ENCODE results near the gene SPO11. TPM values are rescaled to one million over a fixed set of nuclear protein-coding genes. Genes with fewer than 3 reads are reported as not detected.

The SPO11 gene
- total RNA-seq, 3 donors from 2014 or later = not detected

- H3K36me3 ChIP-seq = no peaks in the 10 kb centered on the region
- no peaks in the 10 kb centered on the region for H3K9me3 ChIP-seq
- TF ChIP-seq POLR2AphosphoS5 (IDR thresholded peaks at IDR 0.05) (no peak), POLR2A (IDR thresholded peaks at IDR 0.05) (no peak), CTCF (IDR thresholded peaks at IDR 0.05) (no peak)
- H3K27ac ChIP-seq = no peak overlapping the region
- H3K27me3 ChIP-seq = no peaks in the 10 kb centered on the region
- intact Hi-C loops (cut with DNase I; ENCODE audit: low total_unique reads) = no loop called here
- H3K4me1 ChIP-seq = peaks cover 0 to 9% of the 10 kb centered on the region in 2 donors
- H3K4me3 ChIP-seq = no peak overlapping the region
- DNase-seq (ENCODE audit: low spot score in 2 of 2) = no peak
Measured at GRCh38 chr20:57387463-57387862, 57.9 kb downstream of the SPO11 start.

- peaks cover 0 to 9% of the 10 kb centered on the region in 2 donors for H3K4me1 ChIP-seq
- no peak overlapping the region for H3K4me3 ChIP-seq
- H3K36me3 ChIP-seq = no peaks in the 10 kb centered on the region
- H3K9me3 ChIP-seq = no peaks in the 10 kb centered on the region
- intact Hi-C loops (cut with DNase I; ENCODE audit: low total_unique reads) = no loop called here
- no peaks in the 10 kb centered on the region for H3K27me3 ChIP-seq
- no peak for TF ChIP-seq POLR2AphosphoS5 (IDR thresholded peaks at IDR 0.05)
- TF ChIP-seq CTCF (IDR thresholded peaks at IDR 0.05) = no peak
- TF ChIP-seq POLR2A (IDR thresholded peaks at IDR 0.05) = no peak
- no peak overlapping the region for H3K27ac ChIP-seq
- no peak for DNase-seq (ENCODE audit: low spot score in 2 of 2)
Measured at GRCh38 chr20:57387945-57388371, 58.4 kb downstream of the SPO11 start.

- intact Hi-C loops (cut with DNase I; ENCODE audit: low total_unique reads) = no loop called here
- DNase-seq (ENCODE audit: low spot score in 2 of 2) = no peak
- H3K4me3 ChIP-seq = peak overlapping the region; percentile 33 to 69 (median 47)
- no peaks in the 10 kb centered on the region for H3K36me3 ChIP-seq
- TF ChIP-seq CTCF (IDR thresholded peaks at IDR 0.05) (peak in 2 of 3 donors; percentile 39 to 47), POLR2AphosphoS5 (IDR thresholded peaks at IDR 0.05) (no peak)
- H3K27ac ChIP-seq = peak overlapping the region; percentile 57 to 81
- no peaks in the 10 kb centered on the region for H3K9me3 ChIP-seq
- peaks cover 0 to 9% of the 10 kb centered on the region in 2 donors for H3K4me1 ChIP-seq
- H3K27me3 ChIP-seq = no peaks in the 10 kb centered on the region
Measured at GRCh38 chr20:57388953-57389694, 59.5 kb downstream of the SPO11 start.

GRCh38 chr20:57389695-57390603 is 60.3 kb downstream of the SPO11 start:
- peak overlapping the region; percentile 57 to 81 for H3K27ac ChIP-seq
- no peaks in the 10 kb centered on the region for H3K9me3 ChIP-seq
- no peak for TF ChIP-seq POLR2AphosphoS5 (IDR thresholded peaks at IDR 0.05)
- TF ChIP-seq CTCF (IDR thresholded peaks at IDR 0.05) = no peak
- no peak for TF ChIP-seq POLR2A (IDR thresholded peaks at IDR 0.05)
- H3K27me3 ChIP-seq = no peaks in the 10 kb centered on the region
- H3K36me3 ChIP-seq = no peaks in the 10 kb centered on the region
- intact Hi-C loops (cut with DNase I; ENCODE audit: low total_unique reads) = loop anchor here (10.0 kb wide), 1 partner anchor 105 kb away; no protein-coding TSS in a partner anchor
- H3K4me1 ChIP-seq = peaks cover 0 to 9% of the 10 kb centered on the region in 2 donors
- DNase-seq (ENCODE audit: low spot score in 2 of 2) = no peak
- H3K4me3 ChIP-seq = peak overlapping the region; percentile 33 to 69 (median 47)
